SIG-M5 treated with dmso at 0.1 percent for 504 hours (cell line): Measurements from ENCODE around the gene PIN1.
"Not testable (repeated sequence)": the region's sequence is repeated elsewhere in the genome, so short reads cannot be mapped to it uniquely, and the experiment has no call there.

Source experiments
- DNase-seq: peaks from one replicate; lab custom pipeline; 2025; ENCODE audit not compliant: unreplicated experiment; lab: John Stamatoyannopoulos, UW

Gene PIN1

DNA sequence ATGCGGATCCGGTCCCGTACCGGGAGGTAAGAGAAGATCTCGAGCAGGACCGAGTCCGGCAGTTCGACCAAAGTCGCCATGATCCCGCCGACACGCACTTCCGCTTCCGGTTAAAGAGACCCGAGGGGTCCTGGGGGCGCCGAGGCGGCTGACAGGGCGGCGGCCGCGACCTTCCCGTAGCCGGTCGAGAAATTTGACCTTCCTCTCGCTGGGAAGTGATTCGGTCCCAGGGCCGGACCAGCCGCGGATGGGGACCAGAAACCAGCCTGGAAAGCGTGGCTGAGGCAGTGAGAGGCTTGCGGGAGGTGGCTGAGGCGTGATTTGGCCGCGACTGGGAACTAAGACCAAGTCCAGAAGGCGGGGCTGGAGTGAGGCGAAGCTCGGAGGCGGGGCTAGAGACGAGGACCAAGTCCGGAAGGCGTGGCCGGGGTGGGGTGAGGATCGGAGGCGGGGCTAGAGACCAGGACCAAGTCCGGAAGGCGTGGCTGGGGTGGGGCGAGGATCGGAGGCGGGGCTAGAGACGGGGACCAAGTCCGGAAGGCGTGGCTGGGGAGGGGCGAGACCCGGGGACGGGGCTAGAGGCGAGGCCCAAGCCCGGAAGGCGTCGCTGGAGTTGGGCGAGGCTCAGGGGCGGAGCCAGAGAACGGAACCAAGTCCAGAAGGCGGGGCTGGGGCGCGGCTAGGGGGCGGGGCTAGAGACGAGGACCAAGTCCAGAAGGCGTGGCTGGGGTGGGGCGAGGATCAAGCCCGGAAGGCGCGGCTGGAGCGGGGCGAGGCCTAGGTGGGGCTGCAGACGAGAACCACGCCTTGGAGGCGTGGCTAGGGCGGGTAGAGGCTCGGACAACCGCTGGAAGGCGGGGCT is 16.2 kb upstream of the PIN1 start, which contains the start of gene FBXL12:
Gene FBXL12, minus strand, starts transcription at position 346 of the 862 bp plus-strand sequence. Its CDS starts 266 bp downstream, at position 80.
- DNase-seq: peak; percentile 98

- DNase-seq: no peak
Observed at GRCh38 chr19:9819596-9819909, 15.6 kb upstream of the PIN1 start.

GRCh38 chr19:9820034-9820433 is 15.1 kb upstream of the PIN1 start:
- not testable (repeated sequence) for DNase-seq

DNA sequence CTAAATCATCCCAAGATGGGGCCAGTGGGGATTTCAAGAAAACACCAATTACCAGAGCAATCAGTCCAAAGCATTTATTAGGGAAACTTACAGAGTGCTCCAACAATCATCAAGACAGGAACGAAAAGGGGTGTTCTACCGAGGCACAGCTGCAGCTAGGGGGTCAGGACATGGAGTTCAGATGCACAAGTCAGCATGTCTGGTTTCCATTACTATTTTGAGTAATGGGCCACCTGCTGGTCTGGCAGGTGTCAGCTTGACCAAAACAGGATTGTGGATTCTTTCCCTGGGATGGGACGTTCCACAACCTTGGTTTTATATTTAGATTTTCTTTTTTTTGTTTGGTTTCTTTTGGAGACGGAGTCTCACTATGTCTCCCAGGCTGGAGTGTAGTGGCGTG is 11.3 kb upstream of the PIN1 start:
- no peak for DNase-seq

DNA sequence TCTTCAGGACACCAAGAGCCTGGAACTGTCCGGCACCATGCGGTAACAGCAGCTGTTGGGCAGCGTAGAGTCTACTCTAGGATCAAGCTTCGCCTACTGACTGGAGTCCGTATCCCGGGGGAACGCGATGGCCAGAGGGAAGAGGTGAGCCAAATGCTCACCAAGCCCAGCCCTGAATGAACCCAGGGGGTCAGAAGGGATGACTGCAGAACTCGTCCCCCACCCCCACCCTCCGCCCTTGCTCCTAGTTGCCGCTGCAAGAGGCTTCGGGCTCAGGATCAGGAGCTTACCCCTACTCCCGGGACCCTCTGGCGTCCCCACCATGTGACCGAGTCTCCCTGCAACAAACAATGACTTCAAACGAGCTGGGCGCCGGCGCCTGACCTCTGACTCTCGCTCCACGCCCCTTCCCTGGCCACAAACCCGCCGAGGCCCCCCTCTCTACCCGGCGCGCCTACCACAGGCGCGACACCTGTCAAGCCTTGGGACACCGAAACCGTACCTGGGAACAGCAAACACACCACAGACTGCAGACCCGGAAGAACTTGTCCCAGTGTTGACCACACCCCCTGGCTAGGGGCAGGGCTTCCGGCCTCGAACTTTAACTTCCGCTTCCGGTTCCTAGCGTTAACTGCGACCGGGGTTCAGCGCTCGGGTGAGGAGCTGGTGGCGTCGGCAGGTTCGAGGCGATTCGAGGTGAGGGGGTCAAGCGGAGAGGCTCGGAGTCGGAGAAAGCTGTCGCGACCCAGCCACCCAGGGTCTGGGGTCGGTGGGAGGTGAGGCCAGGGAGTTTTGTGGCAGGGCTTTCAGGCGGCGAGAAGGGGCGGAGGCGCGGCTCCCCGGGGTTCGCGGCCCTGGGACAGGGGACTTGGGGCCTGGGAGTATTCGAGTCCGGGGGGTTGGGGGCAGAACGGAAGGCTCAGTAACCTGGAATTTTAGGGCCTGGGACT is 7.6 kb upstream of the PIN1 start, which contains the start of gene UBL5:
Gene UBL5, plus strand, starts transcription at position 630 of the 950 bp plus-strand sequence. CDS start 420 bp downstream, outside the sequence.
- DNase-seq: peak; percentile 92

GRCh38 chr19:9828551-9829063 is 6.5 kb upstream of the PIN1 start:
- DNase-seq: peak; percentile 2

- no peak for DNase-seq
Observed at GRCh38 chr19:9834307-9834725, 802 bp upstream of the PIN1 start.

DNA sequence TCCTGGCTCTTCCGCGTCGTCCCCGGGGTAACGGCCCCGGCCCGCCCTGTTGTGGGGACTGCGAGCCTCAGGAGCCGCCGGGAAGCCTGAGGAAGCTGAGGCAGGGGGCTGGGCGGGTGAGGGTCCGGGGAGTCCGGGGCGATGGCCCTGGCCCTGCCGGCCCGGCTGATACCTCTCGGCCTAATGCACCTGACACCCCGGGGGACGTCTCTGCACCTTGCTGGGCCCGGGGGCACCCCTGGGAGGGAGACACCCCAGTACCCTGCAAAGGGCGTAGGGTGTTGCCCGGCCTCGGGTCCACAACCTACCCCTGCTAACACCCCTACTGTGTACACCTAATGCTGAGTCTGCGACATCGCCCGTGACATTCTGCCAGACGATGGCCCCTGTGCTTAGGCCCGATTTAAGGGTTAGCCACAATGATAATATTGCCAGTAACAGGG is 410 bp downstream of the PIN1 start:
- no peak for DNase-seq

DNA sequence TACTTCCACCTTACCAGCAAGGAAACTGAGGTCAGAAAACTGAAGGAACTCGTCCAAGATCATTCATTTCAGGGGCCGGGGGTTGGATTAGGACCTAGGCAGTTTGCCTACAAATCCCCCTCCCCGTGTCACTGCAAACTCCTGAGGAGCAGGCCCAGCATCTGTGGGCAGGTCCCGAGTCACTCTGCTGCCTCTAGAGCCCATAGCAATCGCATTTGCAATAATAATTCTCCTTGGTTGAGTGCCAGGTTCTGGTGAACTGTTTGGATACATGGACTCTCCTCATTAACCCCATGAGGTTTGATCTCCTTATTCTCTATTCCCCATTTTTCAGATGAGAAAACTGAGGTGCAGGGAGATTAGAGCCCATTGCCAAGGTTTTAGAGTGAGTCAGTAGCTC is 903 bp downstream of the PIN1 start:
- DNase-seq: peak; percentile 17

DNA sequence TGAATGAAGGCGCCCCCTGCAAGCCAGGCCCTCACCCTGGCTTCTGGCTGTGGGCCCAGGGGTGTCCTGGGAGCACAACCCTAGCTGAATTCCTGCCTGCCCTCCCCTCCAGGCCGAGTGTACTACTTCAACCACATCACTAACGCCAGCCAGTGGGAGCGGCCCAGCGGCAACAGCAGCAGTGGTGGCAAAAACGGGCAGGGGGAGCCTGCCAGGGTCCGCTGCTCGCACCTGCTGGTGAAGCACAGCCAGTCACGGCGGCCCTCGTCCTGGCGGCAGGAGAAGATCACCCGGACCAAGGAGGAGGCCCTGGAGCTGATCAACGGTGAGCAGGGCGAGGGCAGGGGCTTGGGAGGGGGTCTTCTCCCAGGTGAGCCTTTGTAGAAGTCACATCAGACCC is 3.2 kb downstream of the PIN1 start:
- no peak for DNase-seq

GRCh38 chr19:9839415-9839814 is 4.3 kb downstream of the PIN1 start:
- DNase-seq: no peak

- DNase-seq: no peak
Observed at GRCh38 chr19:9842834-9843625, 7.9 kb downstream of the PIN1 start.

DNA sequence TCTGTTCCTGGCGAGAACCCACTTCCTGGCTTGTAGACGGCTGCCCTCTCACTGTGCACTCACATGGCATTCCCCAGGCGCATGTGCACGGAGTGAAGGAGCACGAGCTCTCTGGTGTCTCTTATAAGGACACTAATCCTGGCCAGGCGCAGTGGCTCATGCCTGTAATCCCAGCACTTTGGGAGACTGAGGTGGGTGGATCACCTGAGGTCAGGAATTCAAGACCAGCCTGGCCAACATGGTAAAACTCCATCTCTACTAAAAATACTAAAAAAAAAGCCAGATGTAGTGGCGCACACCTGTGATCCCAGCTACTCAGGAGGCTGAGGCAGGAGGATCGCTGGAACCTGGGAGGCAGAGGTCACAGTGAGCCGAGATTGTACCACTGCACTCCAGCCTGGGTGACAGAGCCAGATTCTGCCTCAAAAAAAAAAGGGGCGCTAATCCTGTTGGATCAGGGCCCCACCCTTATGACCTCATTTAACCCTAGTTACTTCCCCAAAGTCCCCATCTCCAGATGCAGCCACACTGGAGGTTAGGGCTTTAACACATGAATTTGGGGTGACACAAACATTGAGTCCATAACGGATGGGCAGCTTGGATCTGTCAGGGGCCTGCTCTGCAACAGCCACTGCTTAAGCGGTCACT is 8.6 kb downstream of the PIN1 start:
- not testable (repeated sequence) for DNase-seq

DNA sequence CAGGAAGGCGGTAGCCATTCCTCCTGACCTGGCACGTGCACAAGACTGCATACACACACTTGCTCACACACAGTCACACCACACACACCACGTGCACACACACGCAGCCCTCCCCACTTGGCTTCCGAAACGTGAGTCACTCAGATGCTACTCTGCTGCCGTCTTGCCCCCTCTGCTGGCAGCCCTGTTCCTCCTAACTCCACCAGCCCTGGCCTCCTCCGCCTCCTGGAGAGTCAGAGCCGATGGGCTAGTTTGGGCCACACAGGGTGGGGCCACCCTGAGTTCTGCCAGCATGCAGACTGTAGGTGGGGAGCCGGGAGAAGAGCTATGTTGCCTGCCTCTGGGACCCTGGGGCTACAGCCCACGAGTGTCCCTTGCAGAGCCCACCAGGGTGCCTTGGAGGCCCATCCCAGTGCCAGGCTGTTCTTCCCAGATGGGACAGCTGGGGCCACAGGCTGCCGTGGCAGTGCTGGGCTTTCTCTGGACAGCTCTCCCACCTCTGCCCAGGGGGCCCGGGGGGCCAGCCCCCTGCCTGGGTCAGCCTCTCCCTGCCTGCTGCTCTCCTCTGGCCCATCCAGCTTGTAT is 12.1 kb downstream of the PIN1 start:
- peak; percentile 52 for DNase-seq

DNA sequence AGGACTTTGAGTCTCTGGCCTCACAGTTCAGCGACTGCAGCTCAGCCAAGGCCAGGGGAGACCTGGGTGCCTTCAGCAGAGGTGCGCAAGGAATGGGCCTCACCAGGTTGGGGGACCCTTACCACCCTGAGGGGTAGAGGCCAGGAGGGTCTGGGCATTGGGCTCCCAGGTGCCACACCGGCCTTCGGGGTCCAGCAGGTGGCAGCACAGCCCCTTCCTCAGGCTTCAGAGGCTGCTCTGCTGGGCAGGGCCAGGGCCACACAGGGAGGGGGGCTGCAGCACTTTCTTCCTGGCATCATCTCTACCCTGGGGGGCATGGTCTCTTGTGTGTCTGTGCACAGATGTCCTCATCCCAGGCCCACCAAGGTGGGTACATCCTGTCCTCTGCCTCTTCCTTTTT is 12.9 kb downstream of the PIN1 start:
- DNase-seq: no peak

DNA sequence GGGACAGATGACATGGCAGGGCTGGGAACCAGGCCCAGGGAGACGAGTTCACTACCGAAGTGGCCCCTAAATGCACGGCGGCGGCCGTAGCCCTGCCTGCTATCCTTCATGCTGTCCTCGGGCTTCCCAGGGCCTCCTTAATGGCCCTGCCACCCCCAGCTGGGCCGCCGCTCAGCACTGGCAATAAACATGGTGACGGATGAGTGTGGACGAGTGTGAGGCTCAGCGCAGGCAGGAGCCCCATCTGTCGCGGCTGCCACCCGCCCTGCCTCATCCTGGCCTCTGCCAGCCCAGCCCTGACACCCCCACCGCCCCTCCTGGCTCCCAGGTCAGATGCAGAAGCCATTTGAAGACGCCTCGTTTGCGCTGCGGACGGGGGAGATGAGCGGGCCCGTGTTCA is 13.6 kb downstream of the PIN1 start:
- no peak for DNase-seq

- no peak for DNase-seq
Observed at GRCh38 chr19:9849791-9850190, 14.7 kb downstream of the PIN1 start.

GRCh38 chr19:9850235-9850959 is 15.3 kb downstream of the PIN1 start:
- no peak for DNase-seq

DNA sequence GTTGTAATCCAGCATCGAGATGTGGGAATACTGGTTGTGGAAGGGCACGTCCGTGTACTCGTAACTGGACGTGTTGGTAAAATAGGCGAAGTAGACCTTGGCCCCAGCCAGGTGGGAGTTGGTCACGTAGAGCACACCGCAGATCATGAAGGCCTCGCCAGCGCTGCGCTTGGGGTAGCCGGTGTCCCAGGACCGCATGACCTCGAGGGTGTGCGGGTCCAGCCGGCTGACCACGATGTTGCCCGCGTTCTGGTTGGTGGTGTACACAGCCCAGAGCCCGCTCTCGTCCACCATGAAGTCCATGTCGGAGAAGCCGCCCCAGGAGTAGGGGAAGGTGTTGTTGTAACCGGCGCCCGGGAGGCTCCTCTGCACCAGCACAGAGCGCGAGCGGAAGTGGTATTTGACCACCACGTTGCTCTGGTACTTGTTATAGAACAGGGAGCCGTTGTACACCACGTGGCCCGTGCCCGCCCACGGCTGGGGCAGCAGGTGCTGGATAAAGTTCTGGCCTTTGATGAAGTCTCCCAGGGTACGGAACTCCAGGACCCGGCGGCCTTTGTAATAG is 19.2 kb downstream of the PIN1 start:
- DNase-seq: no peak
